Epithelial cell of esophagus (primary cell): ENCODE results near the gene MCCC2.
"Not testable (repeated sequence)": the region's sequence is repeated elsewhere in the genome, so short reads cannot be mapped to it uniquely, and the experiment has no call there.

Experiments
- DNase-seq: peaks from one replicate; pipeline ENCODE4 v3.0.0; 2010; ENCODE audit warnings: low read depth
- H3K4me3 ChIP-seq: 2 replicates; pipeline ENCODE4 v1.5.1; 2011; ENCODE audit warnings: mild to moderate bottlenecking, low read length, control low read depth
- CTCF ChIP-seq: IDR thresholded peaks from 2 replicates; pipeline ENCODE4 v1.5.1; 2011; ENCODE audit warnings: low read depth, mild to moderate bottlenecking, low read length, control low read depth, inconsistent platforms; ENCODE audit not compliant: insufficient read depth; ENCODE audit errors: missing control alignments

MCCC2 gene

GRCh38 chr5:71586941-71587765 is at the start of gene MCCC2:
Gene MCCC2 (plus strand): TSS chr5:71587340. CDS start chr5:71587426, 86 bp downstream.
- no peak for TF ChIP-seq CTCF
- DNase-seq = peak; percentile 99
- H3K4me3 ChIP-seq = peak within 1 kb of the TSS; percentile 71

GRCh38 chr5:71537687-71538086 is 49.5 kb upstream of the MCCC2 start:
- H3K4me3 ChIP-seq = no peak overlapping the region
- no peak for DNase-seq
- no peak for TF ChIP-seq CTCF

- not testable (repeated sequence) for DNase-seq, H3K4me3 ChIP-seq
These were observed 36.3 kb upstream of the MCCC2 start for GRCh38 chr5:71550885-71551284.

GRCh38 chr5:71551582-71551981 is 35.6 kb upstream of the MCCC2 start:
- H3K4me3 ChIP-seq, DNase-seq: not testable (repeated sequence)

GRCh38 chr5:71552026-71552749 is 35.0 kb upstream of the MCCC2 start:
- DNase-seq, H3K4me3 ChIP-seq: not testable (repeated sequence)

GRCh38 chr5:71563161-71563560 is 24.0 kb upstream of the MCCC2 start:
- no peak for TF ChIP-seq CTCF
- DNase-seq = no peak
- H3K4me3 ChIP-seq = no peak overlapping the region

GRCh38 chr5:71564895-71565294 is 22.2 kb upstream of the MCCC2 start:
- no peak overlapping the region for H3K4me3 ChIP-seq
- no peak for TF ChIP-seq CTCF
- DNase-seq = no peak

- TF ChIP-seq CTCF = no peak
- H3K4me3 ChIP-seq = no peak overlapping the region
- no peak for DNase-seq
These were observed 17.2 kb upstream of the MCCC2 start for GRCh38 chr5:71569748-71570509.

GRCh38 chr5:71571811-71572210 is 15.3 kb upstream of the MCCC2 start:
- H3K4me3 ChIP-seq, DNase-seq: not testable (repeated sequence)
